Coronary artery (tissue), 2 donors: ENCODE measurements around the gene SOX2.

Source experiments
- DNase-seq: peaks from one replicate; pipeline ENCODE4 v3.0.0-alpha.2; 2017; ENCODE audit warnings: low spot score
- H3K27ac ChIP-seq, 2 donors: fragments of 200-600 bp; sonication (generic); one replicate each; pipeline ENCODE4 v1.5.1; 2016 to 2019
- H3K4me3 ChIP-seq: fragments of 200-600 bp; sonication (generic); 2 replicates; pipeline ENCODE4 v1.5.1; 2016; ENCODE audit warnings: mild to moderate bottlenecking, moderate library complexity
- CTCF ChIP-seq: fragments of 200-600 bp; sonication (generic); IDR thresholded peaks from one replicate; pipeline ENCODE4 v1.5.1; 2019; ENCODE audit warnings: antibody characterized with exemption

SOX2 gene

DNA sequence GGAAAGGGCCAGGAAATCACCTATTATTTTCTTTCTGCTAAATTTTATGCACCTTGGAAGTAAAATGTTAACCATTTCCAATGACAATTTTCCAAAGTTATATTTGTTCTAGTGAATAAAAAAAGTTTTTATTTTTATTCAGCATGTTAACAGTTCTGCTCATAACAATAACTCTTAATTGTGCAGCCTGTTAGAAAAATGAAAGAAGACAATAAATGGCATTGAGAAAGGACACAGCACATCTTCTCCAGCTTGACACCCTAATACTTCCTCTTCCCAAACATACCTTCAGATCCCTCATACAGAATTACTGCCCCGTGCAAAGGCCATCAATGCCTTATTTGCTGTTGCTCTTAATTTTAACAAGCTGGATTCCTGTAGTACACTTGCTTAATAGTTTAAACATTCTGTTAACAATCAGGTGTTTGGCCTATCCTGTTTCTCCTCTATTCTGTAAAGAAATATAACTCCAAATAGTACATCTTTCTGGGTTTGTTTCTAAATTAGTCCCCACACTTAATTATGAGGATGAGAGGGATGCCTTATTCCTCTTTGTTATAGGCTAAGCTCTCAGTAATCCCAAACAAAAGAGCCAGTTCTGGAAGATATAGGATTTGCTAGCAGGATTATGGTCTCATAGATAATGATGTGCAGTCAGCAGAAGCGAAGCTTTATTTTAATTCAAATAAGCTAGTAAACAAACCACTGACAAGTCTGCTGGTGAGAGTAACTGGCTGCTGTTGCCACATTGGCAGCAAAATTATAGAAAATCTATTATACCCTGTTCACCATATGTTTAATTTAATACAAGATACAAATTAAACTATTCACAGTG lies 19.2 kb upstream of the SOX2 start:
- no peak for TF ChIP-seq CTCF
- no peak for DNase-seq
- Histone ChIP-seq H3K27ac (no peak overlapping the region), H3K4me3 (no peak overlapping the region)

DNA sequence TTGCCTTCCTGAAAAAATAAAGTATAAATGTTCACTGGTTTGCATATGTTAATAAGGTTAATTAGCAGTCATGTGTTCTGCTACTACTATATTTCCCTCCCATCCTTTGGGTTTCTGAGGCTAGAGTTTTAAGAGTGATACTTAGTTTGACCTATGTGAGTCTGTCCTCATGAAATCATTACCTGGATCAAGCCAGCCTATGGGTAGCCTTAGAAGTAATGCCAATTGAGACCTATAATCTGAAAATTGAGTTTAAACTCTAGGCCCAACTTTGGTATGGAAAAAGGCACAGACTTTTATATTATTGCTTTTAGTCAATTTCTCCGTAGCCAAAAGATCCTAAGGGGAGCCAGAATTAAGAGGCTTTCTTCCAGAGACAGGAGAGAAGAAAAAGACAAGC lies 18.4 kb upstream of the SOX2 start:
- Histone ChIP-seq H3K4me3 (no peak overlapping the region), H3K27ac (no peak overlapping the region)
- DNase-seq = no peak
- no peak for TF ChIP-seq CTCF

GRCh38 chr3:181694805-181695660 lies 16.7 kb upstream of the SOX2 start:
- Histone ChIP-seq H3K27ac (peak overlapping the region in 1 of 2 donors; percentile 3), H3K4me3 (peak overlapping the region; percentile 68)
- no peak for TF ChIP-seq CTCF
- no peak for DNase-seq

GRCh38 chr3:181695661-181696491 lies 15.8 kb upstream of the SOX2 start:
- peak overlapping the region in 1 of 2 donors; percentile 3 for H3K27ac ChIP-seq
- peak overlapping the region; percentile 68 for H3K4me3 ChIP-seq
- no peak for TF ChIP-seq CTCF
- no peak for DNase-seq

GRCh38 chr3:181696626-181697230 lies 15.0 kb upstream of the SOX2 start:
- no peak for DNase-seq
- Histone ChIP-seq H3K4me3 (peak overlapping the region; percentile 68), H3K27ac (no peak overlapping the region)
- TF ChIP-seq CTCF = no peak

DNA sequence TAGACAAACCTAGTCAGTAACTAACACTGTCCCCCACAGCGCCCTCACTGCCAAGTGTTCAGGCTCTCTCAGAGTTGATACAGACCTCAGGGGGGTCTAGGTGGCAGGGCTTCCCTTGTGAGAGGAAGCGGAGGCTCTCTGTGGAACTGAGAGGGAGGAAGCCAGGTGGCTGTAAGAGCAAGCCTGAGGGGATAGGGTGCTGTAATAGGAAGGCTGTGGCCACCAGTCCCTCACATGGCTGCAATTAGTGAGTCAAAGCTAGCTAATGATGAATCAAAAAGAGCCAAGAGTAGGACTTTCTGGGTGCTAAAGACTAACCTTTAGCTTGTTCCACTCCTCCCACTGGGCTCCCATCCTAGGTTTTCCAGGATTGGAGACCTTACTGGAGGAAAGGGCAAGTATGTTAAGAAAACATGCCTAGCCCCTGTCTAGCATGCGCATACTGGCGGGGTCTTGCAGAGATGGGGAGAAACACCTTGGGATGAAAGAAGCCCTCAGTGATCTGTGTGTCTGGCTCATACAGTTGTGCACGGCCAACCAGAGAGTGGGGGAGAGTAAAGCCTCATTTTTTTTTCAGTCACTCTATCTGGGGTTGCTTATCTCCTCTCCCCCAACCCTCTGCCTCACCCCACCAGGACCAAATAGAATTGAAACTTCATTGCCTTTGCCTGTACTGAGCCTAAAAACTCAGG lies 13.3 kb upstream of the SOX2 start:
- DNase-seq = no peak
- TF ChIP-seq CTCF = no peak
- Histone ChIP-seq H3K4me3 (no peak overlapping the region), H3K27ac (no peak overlapping the region)
